Measurements from ENCODE around the gene TNS4.

TNS4 gene

GRCh38 chr17:40458851-40459482 is 42.5 kb downstream of the TNS4 start:
- in situ Hi-C loops (cut with MboI; ENCODE audit: low sequenced_read_pairs) = no loop called here

DNA sequence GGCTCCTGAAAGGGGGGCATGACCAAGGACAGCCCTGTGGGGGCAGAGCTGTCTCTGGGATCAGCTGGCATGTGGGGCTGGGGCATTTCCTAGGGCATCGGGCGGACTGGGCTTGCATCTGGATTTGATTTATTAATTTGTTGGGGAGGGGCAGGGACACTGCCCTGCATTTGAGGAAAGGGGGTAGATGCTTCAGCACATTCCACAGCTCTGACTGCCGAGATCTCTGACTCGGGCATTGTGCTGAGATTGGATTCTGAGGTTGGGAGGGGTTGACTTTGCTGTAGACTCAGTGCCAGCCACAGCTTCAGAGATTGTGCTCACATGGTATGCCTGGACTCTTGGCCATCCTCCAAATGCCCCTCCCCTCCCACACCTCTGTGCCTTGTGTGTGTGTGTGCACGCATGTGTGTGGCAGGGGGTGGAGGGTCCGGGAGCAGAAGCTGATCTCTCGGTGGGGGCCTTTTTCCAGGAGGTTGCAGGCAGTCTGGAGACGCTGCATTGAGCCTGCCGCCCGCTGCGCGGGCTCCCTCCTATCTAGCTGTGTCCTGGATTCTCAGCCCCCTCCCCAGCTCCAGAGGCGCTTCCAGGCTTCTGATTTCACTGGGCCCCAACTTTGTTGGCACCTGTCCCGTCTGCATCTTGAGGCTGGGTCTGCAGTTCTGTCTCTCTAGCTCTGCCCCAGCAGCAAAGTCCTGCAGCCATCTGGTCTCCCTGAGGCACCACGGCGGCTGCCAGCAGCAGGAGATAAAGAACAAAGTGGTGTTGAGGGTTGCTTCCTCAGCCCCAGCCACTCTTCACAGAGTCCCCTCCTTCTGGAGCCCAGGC is 43.2 kb downstream of the TNS4 start:
- in situ Hi-C loops (cut with MboI; ENCODE audit: low sequenced_read_pairs) = no loop called here

DNA sequence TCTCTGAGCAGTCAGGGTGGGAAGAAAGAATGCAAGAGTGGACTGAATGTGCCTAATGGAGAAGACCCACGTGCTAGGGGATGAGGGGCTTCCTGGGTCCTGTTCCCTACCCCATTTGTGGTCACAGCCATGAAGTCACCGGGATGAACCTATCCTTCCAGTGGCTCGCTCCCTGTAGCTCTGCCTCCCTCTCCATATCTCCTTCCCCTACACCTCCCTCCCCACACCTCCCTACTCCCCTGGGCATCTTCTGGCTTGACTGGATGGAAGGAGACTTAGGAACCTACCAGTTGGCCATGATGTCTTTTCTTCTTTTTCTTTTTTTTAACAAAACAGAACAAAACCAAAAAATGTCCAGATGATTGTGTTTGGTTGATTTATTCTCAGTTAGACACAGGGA is 44.1 kb downstream of the TNS4 start:
- in situ Hi-C loops (cut with MboI; ENCODE audit: low sequenced_read_pairs) = no loop called here

DNA sequence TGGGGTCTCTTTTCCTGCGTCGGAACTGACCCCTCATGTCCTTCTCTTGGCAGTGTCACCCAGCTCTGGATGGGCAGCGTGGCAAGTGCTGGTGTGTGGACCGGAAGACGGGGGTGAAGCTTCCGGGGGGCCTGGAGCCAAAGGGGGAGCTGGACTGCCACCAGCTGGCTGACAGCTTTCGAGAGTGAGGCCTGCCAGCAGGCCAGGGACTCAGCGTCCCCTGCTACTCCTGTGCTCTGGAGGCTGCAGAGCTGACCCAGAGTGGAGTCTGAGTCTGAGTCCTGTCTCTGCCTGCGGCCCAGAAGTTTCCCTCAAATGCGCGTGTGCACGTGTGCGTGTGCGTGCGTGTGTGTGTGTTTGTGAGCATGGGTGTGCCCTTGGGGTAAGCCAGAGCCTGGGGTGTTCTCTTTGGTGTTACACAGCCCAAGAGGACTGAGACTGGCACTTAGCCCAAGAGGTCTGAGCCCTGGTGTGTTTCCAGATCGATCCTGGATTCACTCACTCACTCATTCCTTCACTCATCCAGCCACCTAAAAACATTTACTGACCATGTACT is 44.9 kb downstream of the TNS4 start:
- in situ Hi-C loops (cut with MboI; ENCODE audit: low sequenced_read_pairs) = no loop called here

DNA sequence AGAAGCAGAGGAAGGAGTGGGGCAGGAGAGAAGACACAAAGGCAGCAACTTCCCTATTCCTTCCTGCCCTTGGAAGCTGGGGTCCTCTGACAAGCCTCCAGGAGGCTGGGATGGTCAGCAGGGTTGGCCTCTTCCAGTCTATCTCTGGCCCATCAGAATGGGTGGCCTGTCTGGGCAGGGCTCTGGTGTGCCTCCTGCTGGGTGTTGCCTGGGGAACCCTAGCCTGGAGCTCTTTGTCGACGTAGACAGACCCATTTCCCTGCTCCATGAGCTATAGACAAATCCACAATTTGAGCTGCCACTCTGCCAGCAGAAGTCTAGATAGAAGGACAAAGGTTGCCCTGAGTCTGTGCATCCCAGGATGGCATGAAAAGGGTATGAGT is 46.8 kb downstream of the TNS4 start:
- in situ Hi-C loops (cut with MboI; ENCODE audit: low sequenced_read_pairs) = no loop called here

DNA sequence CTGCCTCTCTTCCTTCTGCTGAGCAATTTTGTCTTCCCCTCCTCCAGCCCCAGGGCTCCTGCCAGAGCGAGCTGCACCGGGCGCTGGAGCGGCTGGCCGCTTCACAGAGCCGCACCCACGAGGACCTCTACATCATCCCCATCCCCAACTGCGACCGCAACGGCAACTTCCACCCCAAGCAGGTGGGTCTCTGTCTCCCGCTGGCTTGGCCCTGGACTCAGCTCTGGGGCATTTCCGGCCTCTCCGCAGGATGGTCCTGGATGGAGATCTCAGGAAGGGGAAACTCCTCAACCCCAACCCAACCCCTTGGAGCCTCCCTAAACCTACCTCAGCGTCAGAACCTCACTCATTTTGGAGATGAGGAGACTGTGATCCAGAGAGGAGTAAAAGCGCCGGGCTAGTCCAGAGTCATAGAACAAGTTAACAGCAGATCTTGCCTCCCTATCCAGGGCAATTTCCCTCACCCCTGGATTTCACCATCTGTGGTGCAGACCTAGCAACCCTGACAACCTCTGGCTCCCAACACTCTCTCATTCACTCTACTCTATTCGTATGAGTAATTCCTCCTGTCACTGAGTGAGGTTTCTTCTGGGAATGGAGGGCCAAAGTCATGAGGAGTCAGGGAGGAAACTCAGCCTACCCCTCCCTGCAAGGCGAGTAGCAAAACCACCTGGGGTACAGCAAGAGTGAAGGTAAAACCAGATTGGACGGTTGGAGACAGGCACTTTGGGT is 47.4 kb downstream of the TNS4 start:
- in situ Hi-C loops (cut with MboI; ENCODE audit: low sequenced_read_pairs) = no loop called here

DNA sequence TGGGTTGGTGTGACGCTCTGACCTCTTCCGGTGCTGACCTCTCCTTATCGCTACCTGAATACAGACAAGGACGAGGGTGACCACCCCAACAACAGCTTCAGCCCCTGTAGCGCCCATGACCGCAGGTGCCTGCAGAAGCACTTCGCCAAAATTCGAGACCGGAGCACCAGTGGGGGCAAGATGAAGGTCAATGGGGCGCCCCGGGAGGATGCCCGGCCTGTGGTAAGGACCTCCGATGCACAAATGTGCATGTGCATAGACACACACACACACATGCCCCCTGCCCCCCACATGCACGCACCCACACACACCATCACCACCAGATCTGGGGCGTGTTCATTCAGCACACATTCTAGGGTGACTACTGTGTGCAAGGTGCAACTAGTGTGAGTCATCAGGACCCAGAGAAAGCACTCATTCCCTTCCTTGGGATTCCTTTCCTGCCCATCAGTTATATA is 48.5 kb downstream of the TNS4 start:
- in situ Hi-C loops (cut with MboI; ENCODE audit: low sequenced_read_pairs) = no loop called here

DNA sequence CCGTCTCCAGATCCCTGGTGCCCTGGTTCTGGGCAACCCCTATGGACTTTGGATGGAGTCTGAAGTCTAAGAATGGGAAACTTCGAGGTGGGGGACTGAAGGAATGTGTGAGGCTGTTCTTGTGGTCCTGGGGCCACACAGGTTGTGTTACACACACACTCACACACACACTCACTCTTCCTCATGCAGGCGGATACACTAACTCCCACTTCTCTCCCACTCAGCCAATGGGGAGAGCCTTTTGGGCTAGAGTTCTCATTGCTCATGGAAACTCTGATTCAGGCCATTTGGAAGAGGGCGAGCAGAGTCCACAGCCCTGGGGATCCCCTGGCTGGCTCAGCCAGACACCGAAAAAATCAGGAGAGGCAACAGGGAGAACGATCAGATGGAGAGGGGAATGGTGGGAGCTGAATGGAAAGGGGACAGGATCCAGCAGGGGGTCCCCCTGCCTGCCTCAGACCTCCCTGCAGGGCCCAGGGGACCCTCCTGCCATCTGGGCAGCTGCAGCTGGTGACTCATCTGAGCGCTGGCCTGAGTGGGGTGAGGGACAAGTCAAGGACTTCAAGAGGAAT is 49.1 kb downstream of the TNS4 start:
- in situ Hi-C loops (cut with MboI; ENCODE audit: low sequenced_read_pairs) = no loop called here

DNA sequence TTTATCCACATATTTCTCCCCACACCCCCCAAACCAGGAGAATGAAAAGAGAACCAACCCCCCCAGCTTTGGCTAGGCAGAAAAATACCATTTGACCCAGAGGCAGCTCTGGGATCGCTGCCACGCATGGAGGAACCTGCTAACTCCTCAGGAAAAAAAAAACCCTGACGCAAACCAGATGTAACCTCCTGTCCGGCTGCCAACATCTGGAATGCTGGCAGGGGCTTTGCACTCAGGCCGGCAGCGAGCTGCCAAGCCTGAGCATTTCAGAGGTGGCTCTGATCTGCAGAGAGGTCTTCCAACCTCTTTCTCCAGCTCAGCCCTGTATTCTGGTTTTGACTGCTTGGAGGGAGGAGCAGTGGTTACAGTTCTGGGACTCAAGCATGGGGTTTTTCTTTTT is 50.0 kb downstream of the TNS4 start:
- in situ Hi-C loops (cut with MboI; ENCODE audit: low sequenced_read_pairs) = no loop called here

- in situ Hi-C loops (cut with MboI; ENCODE audit: low sequenced_read_pairs) = no loop called here
Measured at GRCh38 chr17:40450175-40450574, 51.2 kb downstream of the TNS4 start.

DNA sequence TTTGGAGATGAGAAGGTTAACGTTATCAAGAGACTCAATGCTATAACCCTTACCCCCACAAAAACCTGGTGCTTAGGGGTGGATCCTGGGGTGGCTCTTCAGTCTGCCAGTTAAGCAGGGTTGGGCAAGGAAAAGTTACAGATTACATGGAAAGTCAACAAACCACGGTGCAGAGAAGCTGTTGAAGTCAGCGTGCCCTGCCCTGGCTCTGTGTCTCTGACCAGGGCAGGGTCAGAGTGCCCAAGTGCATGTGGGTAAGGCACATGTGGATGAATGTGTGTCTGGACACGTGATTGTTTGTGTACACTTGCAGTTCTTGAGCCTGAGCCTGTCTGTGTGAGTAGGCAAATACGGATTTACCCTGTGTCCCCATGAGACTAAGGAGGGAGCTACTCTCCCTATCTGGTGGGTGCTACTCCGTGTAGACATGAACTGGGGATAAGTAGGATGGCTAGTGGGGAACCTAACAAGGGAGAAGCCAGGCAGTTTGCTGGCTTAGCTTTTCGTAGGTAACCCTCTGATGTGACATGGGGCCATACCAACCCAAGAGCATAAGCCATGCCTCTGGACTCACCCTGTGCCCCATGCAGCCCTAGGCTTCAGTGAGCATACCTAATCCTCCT is 52.7 kb downstream of the TNS4 start:
- in situ Hi-C loops (cut with MboI; ENCODE audit: low sequenced_read_pairs) = no loop called here

GRCh38 chr17:40448213-40448638 is 53.2 kb downstream of the TNS4 start:
- in situ Hi-C loops (cut with MboI; ENCODE audit: low sequenced_read_pairs) = no loop called here

GRCh38 chr17:40447806-40448205 is 53.6 kb downstream of the TNS4 start:
- in situ Hi-C loops (cut with MboI; ENCODE audit: low sequenced_read_pairs) = no loop called here

DNA sequence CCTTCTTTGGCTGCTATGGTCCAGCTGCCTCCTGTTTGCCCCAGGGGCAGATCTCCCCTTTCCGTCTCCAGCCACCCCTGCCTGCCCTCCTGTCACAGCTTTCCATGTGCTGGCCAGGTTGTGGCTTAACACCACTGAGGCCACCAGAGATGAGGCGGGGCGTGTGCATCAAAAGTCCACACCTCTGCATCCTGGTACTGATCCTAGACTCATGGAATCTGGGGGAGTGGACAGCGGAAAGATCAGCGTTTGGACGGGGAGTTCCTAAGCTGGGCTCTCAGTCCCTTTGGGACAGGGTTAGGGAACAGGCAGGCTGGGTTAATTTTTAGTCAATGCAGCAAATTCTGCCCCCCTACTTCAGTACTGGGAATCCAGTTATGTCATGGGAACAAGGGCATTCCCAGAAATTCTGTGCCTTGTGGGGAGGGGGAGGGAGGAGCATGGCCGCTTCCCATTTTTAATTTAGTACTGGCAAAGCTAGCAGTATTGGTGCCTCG is 54.2 kb downstream of the TNS4 start:
- in situ Hi-C loops (cut with MboI; ENCODE audit: low sequenced_read_pairs) = no loop called here

GRCh38 chr17:40445751-40446468 is 55.5 kb downstream of the TNS4 start:
- in situ Hi-C loops (cut with MboI; ENCODE audit: low sequenced_read_pairs) = no loop called here

- in situ Hi-C loops (cut with MboI; ENCODE audit: low sequenced_read_pairs) = no loop called here
Measured at GRCh38 chr17:40443988-40444899, 57.2 kb downstream of the TNS4 start.

GRCh38 chr17:40443196-40443987 is 58.0 kb downstream of the TNS4 start, which contains the start of gene IGFBP4:
Gene IGFBP4, plus strand, starts transcription at chr17:40443450. Its CDS starts 286 bp downstream, at chr17:40443736.
- in situ Hi-C loops (cut with MboI; ENCODE audit: low sequenced_read_pairs) = no loop called here
